Lung (tissue), 12 donors: ENCODE measurements around the gene GDI1. TPM values are rescaled to one million over a fixed set of nuclear protein-coding genes. Genes with fewer than 3 reads are reported as not detected.

Source experiments
- ATAC-seq: fragments of 200-7000 bp; cut with Tn5 transposase; one replicate; pipeline ENCODE4 v1.9.1; 2020; ENCODE audit warnings: moderate number of reproducible peaks; ENCODE audit not compliant: insufficient read depth, low FRiP score
- DNase-seq, 3 donors: peaks; one replicate each; pipeline ENCODE4 v3.0.0-alpha.2; 2013 to 2017
- H3K27ac ChIP-seq, 2 donors: one replicate each; pipeline ENCODE4 v1.5.1; 2013; ENCODE audit warnings: mild to moderate bottlenecking in 2 of 2, moderate library complexity in 2 of 2, control low read depth in 1 of 2, inconsistent platforms in 1 of 2, low read depth in 1 of 2, low read length in 1 of 2
- H3K27me3 ChIP-seq, 3 donors: one replicate each; pipeline ENCODE4 v1.5.1; 2013; ENCODE audit warnings: low read length in 2 of 3; ENCODE audit not compliant: control insufficient read depth in 3 of 3, insufficient read depth in 3 of 3
- H3K36me3 ChIP-seq, 4 donors: one replicate each; pipeline ENCODE4 v1.5.1; 2013; ENCODE audit warnings: low read length in 4 of 4, mild to moderate bottlenecking in 1 of 4, moderate library complexity in 1 of 4; ENCODE audit not compliant: control insufficient read depth in 4 of 4, insufficient read depth in 4 of 4
- H3K4me1 ChIP-seq, 5 donors: one replicate each; pipeline ENCODE4 v1.5.1; 2013; ENCODE audit warnings: low read length in 5 of 5, mild to moderate bottlenecking in 2 of 5, moderate library complexity in 1 of 5; ENCODE audit not compliant: control insufficient read depth in 5 of 5, insufficient read depth in 5 of 5
- H3K4me3 ChIP-seq: one replicate; pipeline ENCODE4 v1.5.1; 2013; ENCODE audit warnings: mild to moderate bottlenecking, control low read depth, moderate library complexity
- H3K9ac ChIP-seq, 2 donors: one replicate each; pipeline ENCODE4 v1.5.1; 2013; ENCODE audit warnings: low read length in 2 of 2, control low read depth in 1 of 2; ENCODE audit not compliant: insufficient read depth in 1 of 2
- H3K9me3 ChIP-seq, 4 donors: one replicate each; pipeline ENCODE4 v1.5.1; 2013; ENCODE audit warnings: low read length in 3 of 4, mild to moderate bottlenecking in 1 of 4, moderate library complexity in 1 of 4; ENCODE audit not compliant: control insufficient read depth in 4 of 4, insufficient read depth in 3 of 4
- WGBS, 2 donors: extraction: QIAGEN DNeasy Blood & Tissue Kit; methylation state at CpG; one replicate each; pipeline ENCODE4 v1.1.7; 2013; 5-methylcytosine and 5-hydroxymethylcytosine counted together
- polyA plus RNA-seq, 2 donors: library from polyadenylated mRNA; stranded (reverse); fragments of 200-250 nt; gene quantifications; one replicate each; pipeline ENCODE4 v1.2.1, GENCODE V29; 2013
- total RNA-seq, 2 donors: library from RNA; depleted of rRNA in 1 of 2; stranded (reverse); fragments of >200 nt in 1 of 2; gene quantifications; one replicate each; pipeline ENCODE4 v1.2.1, GENCODE V29; 2014 to 2021
- TF ChIP-seq, protein P1 (sequence below): IDR thresholded peaks from 2 replicates; pipeline ENCODE4 v1.5.1; 2012; ENCODE audit warnings: mild to moderate bottlenecking; ENCODE audit errors: control extremely low read depth, extremely low read depth
- donor health status: control.
- donor health status: control.
- donor health status: Bipolar disorder and iron deficiency.
- donor health status: healthy.
- donor health status: DM: yes; HTN: yes; CAD: no.

GDI1 gene
- total and polyA plus RNA-seq, 4 donors, result 64.0 to 130 (median 116) TPM

DNA sequence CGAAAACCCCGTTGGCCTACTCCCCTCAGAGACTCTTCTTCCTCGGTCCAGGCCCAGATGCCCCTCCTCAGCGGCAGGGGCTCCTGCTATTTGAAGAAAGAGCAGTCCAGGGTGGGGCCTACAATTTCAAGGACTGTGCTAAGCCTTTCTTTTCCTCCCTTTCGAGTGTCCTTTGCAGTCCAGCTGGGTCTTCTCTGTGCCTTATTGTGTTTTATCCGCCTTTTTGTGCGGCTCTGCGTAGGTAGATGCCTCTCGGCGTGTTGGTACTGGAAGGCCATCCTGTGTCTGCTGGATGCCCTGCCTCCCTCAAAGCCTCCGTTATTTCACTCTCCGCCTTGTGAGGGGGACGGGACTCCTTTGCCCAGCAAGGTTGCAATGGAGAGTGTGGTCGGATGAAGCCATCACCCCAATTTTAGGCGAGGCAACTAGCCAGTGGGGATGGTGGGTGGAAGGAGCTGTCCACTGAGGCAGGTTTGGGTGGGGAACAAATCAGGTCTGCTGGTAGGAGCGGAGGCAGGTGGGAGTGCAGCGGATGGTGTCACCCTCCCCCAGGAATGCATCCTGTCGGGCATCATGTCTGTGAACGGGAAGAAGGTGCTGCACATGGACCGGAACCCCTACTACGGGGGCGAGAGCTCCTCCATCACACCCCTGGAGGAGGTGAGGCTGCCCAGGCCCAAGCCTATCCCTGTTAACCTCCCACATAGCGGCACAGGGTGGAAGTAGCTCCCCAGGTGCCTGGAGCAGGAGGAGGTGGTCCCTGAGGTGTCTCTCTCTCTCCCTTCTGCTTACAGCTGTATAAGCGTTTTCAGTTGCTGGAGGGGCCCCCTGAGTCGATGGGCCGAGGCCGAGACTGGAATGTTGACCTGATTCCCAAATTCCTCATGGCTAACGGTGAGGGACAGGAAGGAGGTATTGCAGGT, 1.3 kb downstream of the GDI1 start:
- WGBS, 2 donors, result 62 to 68% methylated on average over 21 to 28 of the region's 28 CpGs
- Histone ChIP-seq H3K36me3 (peaks cover 0 to 32% (median 9%) of the 10 kb centered on the region in 4 donors), H3K4me3 (peak overlapping the region; percentile 60), H3K9me3 (peaks cover 0 to 2% (median 0%) of the 10 kb centered on the region in 4 donors), H3K9ac (peak overlapping the region in 1 of 2 donors; percentile 67), H3K27ac (no peak overlapping the region), H3K27me3 (no peaks in the 10 kb centered on the region), H3K4me1 (peaks cover 0 to 8% (median 0%) of the 10 kb centered on the region in 5 donors)
- DNase-seq, result no peak
- no peak for ATAC-seq
- TF ChIP-seq, protein P1, sequence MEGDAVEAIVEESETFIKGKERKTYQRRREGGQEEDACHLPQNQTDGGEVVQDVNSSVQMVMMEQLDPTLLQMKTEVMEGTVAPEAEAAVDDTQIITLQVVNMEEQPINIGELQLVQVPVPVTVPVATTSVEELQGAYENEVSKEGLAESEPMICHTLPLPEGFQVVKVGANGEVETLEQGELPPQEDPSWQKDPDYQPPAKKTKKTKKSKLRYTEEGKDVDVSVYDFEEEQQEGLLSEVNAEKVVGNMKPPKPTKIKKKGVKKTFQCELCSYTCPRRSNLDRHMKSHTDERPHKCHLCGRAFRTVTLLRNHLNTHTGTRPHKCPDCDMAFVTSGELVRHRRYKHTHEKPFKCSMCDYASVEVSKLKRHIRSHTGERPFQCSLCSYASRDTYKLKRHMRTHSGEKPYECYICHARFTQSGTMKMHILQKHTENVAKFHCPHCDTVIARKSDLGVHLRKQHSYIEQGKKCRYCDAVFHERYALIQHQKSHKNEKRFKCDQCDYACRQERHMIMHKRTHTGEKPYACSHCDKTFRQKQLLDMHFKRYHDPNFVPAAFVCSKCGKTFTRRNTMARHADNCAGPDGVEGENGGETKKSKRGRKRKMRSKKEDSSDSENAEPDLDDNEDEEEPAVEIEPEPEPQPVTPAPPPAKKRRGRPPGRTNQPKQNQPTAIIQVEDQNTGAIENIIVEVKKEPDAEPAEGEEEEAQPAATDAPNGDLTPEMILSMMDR, result no peak

DNA sequence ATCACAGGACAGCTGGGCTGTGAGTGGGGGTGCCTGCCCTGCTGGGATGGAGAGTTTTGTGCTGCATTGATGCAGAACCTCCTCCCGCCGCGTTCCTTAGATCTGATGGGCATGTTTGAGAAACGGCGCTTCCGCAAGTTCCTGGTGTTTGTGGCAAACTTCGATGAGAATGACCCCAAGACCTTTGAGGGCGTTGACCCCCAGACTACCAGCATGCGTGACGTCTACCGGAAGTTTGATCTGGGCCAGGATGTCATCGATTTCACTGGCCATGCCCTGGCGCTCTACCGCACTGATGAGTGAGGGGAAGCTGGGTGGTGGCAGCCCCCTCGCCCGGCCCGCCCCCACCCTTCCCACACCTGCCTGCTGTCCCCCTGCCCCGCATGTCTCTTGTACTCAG, 2.9 kb downstream of the GDI1 start:
- TF ChIP-seq, protein P1, result no peak
- no peak for DNase-seq
- Histone ChIP-seq H3K36me3 (peaks cover 0 to 21% (median 8%) of the 10 kb centered on the region in 4 donors), H3K9me3 (peaks cover 0 to 2% (median 0%) of the 10 kb centered on the region in 4 donors), H3K27ac (no peak overlapping the region), H3K27me3 (no peaks in the 10 kb centered on the region), H3K4me3 (no peak overlapping the region), H3K9ac (no peak overlapping the region), H3K4me1 (peaks cover 0 to 8% (median 0%) of the 10 kb centered on the region in 5 donors)
- ATAC-seq, result no peak
- WGBS, 2 donors, result 88 to 93% methylated on average over 13 to 18 of the region's 18 CpGs

DNA sequence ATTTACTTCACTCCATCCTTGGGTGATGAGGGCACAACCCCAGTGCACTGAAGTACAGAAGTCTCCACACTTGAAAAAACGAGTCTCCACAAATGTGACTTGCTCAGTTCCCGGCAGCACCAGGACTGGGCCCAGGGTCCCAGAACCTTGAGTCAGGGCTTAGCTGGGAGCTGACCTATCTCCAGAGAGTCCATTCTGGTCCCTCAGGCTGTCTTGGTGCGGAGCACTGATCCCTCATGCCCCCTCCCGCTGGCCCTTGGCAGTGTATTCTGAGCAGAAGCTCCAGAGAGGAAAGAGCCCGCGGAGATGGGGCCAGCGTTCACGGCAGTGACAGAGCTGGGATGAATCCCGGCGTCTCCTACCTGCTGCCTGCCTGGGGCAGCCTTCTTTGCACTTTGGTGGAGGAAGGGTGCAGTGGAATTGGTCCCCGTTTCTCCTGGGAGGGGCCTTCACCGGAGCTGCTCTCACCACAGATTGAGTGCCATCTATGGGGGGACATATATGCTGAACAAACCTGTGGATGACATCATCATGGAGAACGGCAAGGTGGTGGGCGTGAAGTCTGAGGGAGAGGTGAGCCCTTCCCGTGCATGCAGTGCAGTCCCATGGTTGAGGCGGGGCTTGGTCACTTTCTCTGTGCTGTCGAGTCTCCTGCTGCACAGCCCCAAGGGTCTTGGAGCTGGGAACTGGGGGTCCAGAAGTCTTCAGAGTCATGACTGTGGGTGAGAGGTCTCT, 3.8 kb downstream of the GDI1 start:
- DNase-seq, result no peak
- H3K27ac ChIP-seq, result no peak overlapping the region
- no peak overlapping the region for H3K4me3 ChIP-seq
- H3K9ac ChIP-seq, result no peak overlapping the region
- no peak for ATAC-seq
- H3K9me3 ChIP-seq, result peaks cover 0 to 2% (median 0%) of the 10 kb centered on the region in 4 donors
- 88 to 89% methylated on average over 15 to 17 of the region's 17 CpGs for WGBS, 2 donors
- peaks cover 0 to 8% (median 0%) of the 10 kb centered on the region in 5 donors for H3K4me1 ChIP-seq
- TF ChIP-seq, protein P1, result no peak
- H3K27me3 ChIP-seq, result no peaks in the 10 kb centered on the region
- H3K36me3 ChIP-seq, result peaks cover 0 to 21% (median 8%) of the 10 kb centered on the region in 4 donors
